Measurements from ENCODE around the gene NRBP1. TPM values are rescaled to one million over a fixed set of nuclear protein-coding genes. Genes with fewer than 3 reads are reported as not detected.

Gene NRBP1
- total and polyA plus RNA-seq, 2 of the 8 experiments (the other 6 are each of a cell fraction or from before 2014, with no cell fraction given) = 115 to 145 TPM

DNA sequence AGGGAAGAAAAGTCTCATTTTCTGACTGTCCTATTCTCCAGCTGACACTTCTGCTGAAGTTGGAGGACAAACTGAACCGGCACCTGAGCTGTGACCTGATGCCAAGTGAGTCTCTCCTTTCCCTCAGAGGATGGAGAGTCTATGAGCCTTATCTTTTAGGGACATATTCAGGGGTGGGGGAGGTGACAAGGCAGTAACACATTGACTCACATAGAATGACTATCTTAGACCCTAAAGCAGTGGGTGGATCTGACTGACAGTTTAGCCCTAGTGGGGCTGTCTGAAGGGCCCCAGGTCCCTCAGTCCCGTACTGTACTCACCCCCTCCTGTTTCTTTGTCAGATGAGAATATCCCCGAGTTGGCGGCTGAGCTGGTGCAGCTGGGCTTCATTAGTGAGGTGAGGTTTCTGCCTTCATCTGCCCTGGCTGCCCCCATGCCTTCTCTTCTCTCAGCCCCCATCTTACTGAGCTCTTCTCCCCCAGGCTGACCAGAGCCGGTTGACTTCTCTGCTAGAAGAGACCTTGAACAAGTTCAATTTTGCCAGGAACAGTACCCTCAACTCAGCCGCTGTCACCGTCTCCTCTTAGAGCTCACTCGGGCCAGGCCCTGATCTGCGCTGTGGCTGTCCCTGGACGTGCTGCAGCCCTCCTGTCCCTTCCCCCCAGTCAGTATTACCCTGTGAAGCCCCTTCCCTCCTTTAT lies 12.9 kb downstream of the NRBP1 start:
- H3K36me3 ChIP-seq (ENCODE audit: control insufficient read depth in 2 of 4, insufficient read depth in 4 of 4, low read length in 3 of 4) = peaks cover 14 to 45% (median 27%) of the 10 kb centered on the region in 4 experiments
- CTCF ChIA-PET (ENCODE audit: partially characterized antibody) = interaction anchor here (0.7 to 2.3 kb wide), 10 partner anchors 10 to 192 kb away, joined by 3 to 24 read pairs (median 4); partner anchors contain the start of genes CCDC121 and GPN1
- H3K4me3 ChIP-seq (ENCODE audit: extremely low read depth in 1 of 4, insufficient read depth in 2 of 4, low read depth in 3 of 4, low read length in 4 of 4) = peak overlapping the region in 3 of 4 experiments; percentile 23 to 69 (median 32); a peak in 4 of 8 replicates

More for the DNA sequence above, 12.9 kb downstream of the NRBP1 start:
- Histone ChIP-seq H4K5ac (ENCODE audit: insufficient read length, low read depth, low read length) (no peak overlapping the region), H2BK20ac (ENCODE audit: low read length) (no peak overlapping the region), H3K14ac (ENCODE audit: insufficient read length) (no peak overlapping the region), H3K9me3 (ENCODE audit: insufficient read depth in 2 of 2, low read depth in 1 of 2, low read length in 1 of 2) (no peaks in the 10 kb centered on the region), H2BK15ac (ENCODE audit: low read length) (no peak overlapping the region), H3K4ac (replicated peaks; ENCODE audit: insufficient read length, low read depth, low read length) (no peak overlapping the region), H3K27me3 (replicated peaks in 1 of 4; ENCODE audit: control insufficient read depth in 3 of 4, extremely low read depth in 1 of 4, insufficient read depth in 3 of 4, low read length in 3 of 4) (no peaks in the 10 kb centered on the region), H3K79me2 (ENCODE audit: control insufficient read depth in 1 of 2, insufficient read depth in 2 of 2, low read length in 2 of 2) (no peaks in the 10 kb centered on the region), H2BK5ac (ENCODE audit: low read depth, low read length) (no peak overlapping the region), H3K18ac (ENCODE audit: extremely low read depth, low read length) (no peak overlapping the region), H3K56ac (replicated peaks; ENCODE audit: insufficient read length, low read depth, low read length) (no peak overlapping the region), H2BK120ac (replicated peaks; ENCODE audit: low read depth, low read length) (no peak overlapping the region), H3K4me2 (ENCODE audit: insufficient read depth in 1 of 2, low read depth in 2 of 2, low read length in 2 of 2) (peak overlapping the region; percentile 51 to 89; a peak in 2 of 4 replicates), H4K91ac (replicated peaks; ENCODE audit: insufficient read length, low read length) (no peak overlapping the region), H2AK5ac (ENCODE audit: low read depth, low read length) (no peak overlapping the region), H3K23me2 (ENCODE audit: low read depth, low read length) (peaks cover 8% of the 10 kb centered on the region), H3K79me1 (ENCODE audit: low read depth, low read length) (no peaks in the 10 kb centered on the region; the same call in 1 of the 2 replicates), H2BK12ac (ENCODE audit: low read depth, low read length) (no peak overlapping the region), H3K27ac (ENCODE audit: low read depth, low read length) (no peak overlapping the region), H3K23ac (ENCODE audit: insufficient read length) (no peak overlapping the region), H4K8ac (ENCODE audit: extremely low read depth, insufficient read depth, low read length) (no peak overlapping the region), H3K9ac (replicated peaks in 1 of 4; ENCODE audit: extremely low read depth in 1 of 4, low read depth in 3 of 4, low read length in 3 of 4) (0 out of 7 replicates have a peak overlapping the region, but pooled peaks of 1 of the 4 experiments have one; percentile 55), H2AFZ (ENCODE audit: low read length) (no peak overlapping the region), H3K4me1 (replicated peaks in 1 of 4; ENCODE audit: control insufficient read depth in 3 of 4, insufficient read depth in 4 of 4, low read length in 3 of 4) (peaks cover 0 to 14% (median 8%) of the 10 kb centered on the region in 4 experiments; a peak in 5 of 7 replicates), H4K20me1 (replicated peaks in 1 of 2; ENCODE audit: control insufficient read depth in 1 of 2, insufficient read depth in 2 of 2, low read length in 2 of 2) (no peaks in the 10 kb centered on the region)
- DNase-seq (ENCODE audit: low read depth in 1 of 2, low spot score in 2 of 2) (peak in 1 of 2 experiments; percentile 50), FAIRE-seq (no peak)
- WGBS, 2 experiments (ENCODE audit: extremely low coverage in 1 of 2, insufficient coverage in 1 of 2, insufficient read length in 1 of 2, insufficient replicate concordance in 2 of 2, low coverage in 1 of 2, low lambda C conversion rate in 2 of 2, missing lambda C conversion rate in 1 of 2) = 86% methylated on average over 10 of the region's 10 CpGs; no CpG with 5 or more reads in 1 of the 2 experiments
- no peak for TF ChIP-seq RFX5 (IDR thresholded peaks at IDR 0.05; ENCODE audit: borderline replicate concordance, low read depth, low read length)
- POLR2A ChIA-PET (ENCODE audit: partially characterized antibody) = interaction anchor here (1.2 to 4.2 kb wide), 3 partner anchors 12 to 72 kb away, joined by 3 to 19 read pairs (median 6); partner anchors contain the start of genes EIF2B4, NRBP1 and PPM1G

Data from H1 (cell line).